ENCODE measurements around the gene ETF1.
A peak's percentile ranks its signal among the peaks of the same experiment; 100 is the strongest.
"Not testable (repeated sequence)": the region's sequence is repeated elsewhere in the genome, so short reads cannot be mapped to it uniquely, and the experiment has no call there.

ETF1 gene

GRCh38 chr5:138482638-138483037, 60.4 kb downstream of the ETF1 start:
- no peak for DNase-seq

DNA sequence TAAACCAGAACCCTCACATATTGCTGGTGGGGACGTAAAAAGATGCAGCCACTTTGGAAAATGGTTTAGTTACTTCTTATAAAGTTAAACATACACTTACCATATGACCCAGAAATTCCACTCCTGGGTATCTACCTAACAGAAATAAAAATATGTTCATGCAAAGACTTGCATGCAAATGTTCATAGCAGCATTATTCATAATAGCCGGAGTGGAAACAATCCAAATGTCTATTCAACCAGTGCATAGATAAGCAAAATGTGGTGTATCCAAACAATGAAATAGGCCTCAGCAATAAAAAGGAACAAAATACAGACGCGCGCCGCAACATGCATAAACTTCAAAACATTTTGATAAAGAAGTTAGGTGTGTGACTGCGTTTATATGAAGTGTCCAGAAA, 66.1 kb downstream of the ETF1 start:
- DNase-seq, result no peak

GRCh38 chr5:138473151-138473550, 69.9 kb downstream of the ETF1 start:
- DNase-seq, result not testable (repeated sequence)

GRCh38 chr5:138472353-138472752, 70.7 kb downstream of the ETF1 start:
- no peak for DNase-seq

DNA sequence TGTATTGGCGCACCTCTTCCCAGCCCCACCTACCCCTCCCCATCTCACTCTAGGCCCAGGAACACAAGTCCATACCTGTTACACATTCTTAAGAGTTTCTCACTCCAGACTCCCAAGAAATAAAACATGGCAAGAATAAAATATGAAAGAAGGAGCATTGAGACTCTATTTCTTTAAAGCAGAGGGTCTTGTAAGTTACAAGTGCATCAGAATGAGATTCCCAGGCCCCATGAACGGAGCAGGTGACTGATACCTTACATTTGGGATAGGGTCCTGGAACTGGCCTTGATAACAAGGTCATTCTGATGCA, 72.0 kb downstream of the ETF1 start:
- DNase-seq, result no peak

- peak; percentile 39 to 42 for DNase-seq
Observed at GRCh38 chr5:138470322-138471051, 72.5 kb downstream of the ETF1 start.

GRCh38 chr5:138469540-138470321, 73.3 kb downstream of the ETF1 start:
- peak; percentile 60 to 67 for DNase-seq

- DNase-seq, result no peak
Observed at GRCh38 chr5:138468966-138469539, 74.0 kb downstream of the ETF1 start.

DNA sequence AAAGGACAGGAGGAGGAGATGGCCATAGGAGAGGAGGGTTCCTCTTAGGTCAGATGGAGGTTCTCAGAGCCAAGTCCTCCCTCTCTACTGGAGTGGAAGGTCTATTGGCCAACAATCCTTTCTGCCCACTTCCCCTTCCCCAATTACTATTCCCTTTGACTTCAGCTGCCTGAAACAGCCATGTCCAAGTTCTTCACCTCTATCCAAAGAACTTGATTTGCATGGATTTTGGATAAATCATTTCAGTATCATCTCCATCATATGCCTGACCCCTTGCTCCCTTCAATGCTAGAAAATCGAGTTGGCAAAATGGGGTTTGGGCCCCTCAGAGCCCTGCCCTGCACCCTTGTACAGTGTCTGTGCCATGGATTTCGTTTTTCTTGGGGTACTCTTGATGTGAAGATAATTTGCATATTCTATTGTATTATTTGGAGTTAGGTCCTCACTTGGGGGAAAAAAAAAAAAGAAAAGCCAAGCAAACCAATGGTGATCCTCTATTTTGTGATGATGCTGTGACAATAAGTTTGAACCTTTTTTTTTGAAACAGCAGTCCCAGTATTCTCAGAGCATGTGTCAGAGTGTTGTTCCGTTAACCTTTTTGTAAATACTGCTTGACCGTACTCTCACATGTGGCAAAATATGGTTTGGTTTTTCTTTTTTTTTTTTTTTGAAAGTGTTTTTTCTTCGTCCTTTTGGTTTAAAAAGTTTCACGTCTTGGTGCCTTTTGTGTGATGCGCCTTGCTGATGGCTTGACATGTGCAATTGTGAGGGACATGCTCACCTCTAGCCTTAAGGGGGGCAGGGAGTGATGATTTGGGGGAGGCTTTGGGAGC, 74.7 kb downstream of the ETF1 start:
- no peak for DNase-seq

- peak; percentile 26 for DNase-seq
Observed at GRCh38 chr5:138467711-138468132, 75.3 kb downstream of the ETF1 start.

DNA sequence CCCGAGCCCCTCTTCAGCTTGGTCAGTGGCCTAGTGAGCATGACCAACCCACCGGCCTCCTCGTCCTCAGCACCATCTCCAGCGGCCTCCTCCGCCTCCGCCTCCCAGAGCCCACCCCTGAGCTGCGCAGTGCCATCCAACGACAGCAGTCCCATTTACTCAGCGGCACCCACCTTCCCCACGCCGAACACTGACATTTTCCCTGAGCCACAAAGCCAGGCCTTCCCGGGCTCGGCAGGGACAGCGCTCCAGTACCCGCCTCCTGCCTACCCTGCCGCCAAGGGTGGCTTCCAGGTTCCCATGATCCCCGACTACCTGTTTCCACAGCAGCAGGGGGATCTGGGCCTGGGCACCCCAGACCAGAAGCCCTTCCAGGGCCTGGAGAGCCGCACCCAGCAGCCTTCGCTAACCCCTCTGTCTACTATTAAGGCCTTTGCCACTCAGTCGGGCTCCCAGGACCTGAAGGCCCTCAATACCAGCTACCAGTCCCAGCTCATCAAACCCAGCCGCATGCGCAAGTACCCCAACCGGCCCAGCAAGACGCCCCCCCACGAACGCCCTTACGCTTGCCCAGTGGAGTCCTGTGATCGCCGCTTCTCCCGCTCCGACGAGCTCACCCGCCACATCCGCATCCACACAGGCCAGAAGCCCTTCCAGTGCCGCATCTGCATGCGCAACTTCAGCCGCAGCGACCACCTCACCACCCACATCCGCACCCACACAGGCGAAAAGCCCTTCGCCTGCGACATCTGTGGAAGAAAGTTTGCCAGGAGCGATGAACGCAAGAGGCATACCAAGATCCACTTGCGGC, 75.9 kb downstream of the ETF1 start:
- peak; percentile 32 to 33 for DNase-seq

- peak; percentile 44 to 47 for DNase-seq
Observed at GRCh38 chr5:138466125-138466899, 76.7 kb downstream of the ETF1 start.

DNA sequence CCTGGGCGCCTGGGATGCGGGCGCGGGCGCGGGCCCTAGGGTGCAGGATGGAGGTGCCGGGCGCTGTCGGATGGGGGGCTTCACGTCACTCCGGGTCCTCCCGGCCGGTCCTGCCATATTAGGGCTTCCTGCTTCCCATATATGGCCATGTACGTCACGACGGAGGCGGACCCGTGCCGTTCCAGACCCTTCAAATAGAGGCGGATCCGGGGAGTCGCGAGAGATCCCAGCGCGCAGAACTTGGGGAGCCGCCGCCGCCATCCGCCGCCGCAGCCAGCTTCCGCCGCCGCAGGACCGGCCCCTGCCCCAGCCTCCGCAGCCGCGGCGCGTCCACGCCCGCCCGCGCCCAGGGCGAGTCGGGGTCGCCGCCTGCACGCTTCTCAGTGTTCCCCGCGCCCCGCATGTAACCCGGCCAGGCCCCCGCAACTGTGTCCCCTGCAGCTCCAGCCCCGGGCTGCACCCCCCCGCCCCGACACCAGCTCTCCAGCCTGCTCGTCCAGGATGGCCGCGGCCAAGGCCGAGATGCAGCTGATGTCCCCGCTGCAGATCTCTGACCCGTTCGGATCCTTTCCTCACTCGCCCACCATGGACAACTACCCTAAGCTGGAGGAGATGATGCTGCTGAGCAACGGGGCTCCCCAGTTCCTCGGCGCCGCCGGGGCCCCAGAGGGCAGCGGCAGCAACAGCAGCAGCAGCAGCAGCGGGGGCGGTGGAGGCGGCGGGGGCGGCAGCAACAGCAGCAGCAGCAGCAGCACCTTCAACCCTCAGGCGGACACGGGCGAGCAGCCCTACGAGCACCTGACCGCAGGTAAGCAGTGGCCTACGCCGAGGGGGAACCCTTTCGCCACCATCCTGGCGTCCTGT, 77.5 kb downstream of the ETF1 start, which contains the start of gene EGR1:
EGR1 (plus strand) TSS at position 219 of the 864 bp plus-strand sequence; CDS start at position 502, 283 bp downstream.
- DNase-seq, result peak; percentile 95 to 96

DNA sequence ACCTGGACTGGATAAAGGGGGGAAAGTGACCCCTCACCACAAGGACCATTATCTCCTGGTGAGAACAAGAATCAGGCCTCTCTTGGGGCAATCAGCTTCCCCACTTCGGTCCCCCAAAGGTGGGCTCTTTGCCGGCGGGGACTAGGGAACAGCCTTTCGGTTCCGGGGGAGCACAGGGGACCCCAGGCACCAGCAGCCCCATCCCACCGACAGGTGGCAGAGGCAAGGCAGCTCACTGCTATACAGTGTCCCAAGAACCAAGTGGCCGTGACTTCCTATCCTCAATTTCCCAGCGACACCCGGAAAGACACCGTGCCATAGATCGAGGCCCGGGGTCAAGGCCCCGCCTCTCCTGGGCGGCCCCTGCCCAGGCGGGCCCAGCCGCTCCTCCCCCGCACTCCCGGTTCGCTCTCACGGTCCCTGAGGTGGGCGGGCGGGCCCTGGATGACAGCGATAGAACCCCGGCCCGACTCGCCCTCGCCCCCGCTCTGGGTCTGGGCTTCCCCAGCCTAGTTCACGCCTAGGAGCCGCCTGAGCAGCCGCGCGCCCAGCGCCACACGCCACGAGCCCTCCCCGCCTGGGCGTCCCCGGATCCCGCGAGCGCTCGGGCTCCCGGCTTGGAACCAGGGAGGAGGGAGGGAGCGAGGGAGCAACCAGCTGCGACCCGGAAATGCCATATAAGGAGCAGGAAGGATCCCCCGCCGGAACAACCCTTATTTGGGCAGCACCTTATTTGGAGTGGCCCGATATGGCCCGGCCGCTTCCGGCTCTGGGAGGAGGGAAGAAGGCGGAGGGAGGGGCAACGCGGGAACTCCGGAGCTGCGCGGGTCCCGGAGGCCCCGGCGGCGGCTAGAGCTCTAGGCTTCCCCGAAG, 78.4 kb downstream of the ETF1 start:
- peak; percentile 92 to 95 for DNase-seq

DNA sequence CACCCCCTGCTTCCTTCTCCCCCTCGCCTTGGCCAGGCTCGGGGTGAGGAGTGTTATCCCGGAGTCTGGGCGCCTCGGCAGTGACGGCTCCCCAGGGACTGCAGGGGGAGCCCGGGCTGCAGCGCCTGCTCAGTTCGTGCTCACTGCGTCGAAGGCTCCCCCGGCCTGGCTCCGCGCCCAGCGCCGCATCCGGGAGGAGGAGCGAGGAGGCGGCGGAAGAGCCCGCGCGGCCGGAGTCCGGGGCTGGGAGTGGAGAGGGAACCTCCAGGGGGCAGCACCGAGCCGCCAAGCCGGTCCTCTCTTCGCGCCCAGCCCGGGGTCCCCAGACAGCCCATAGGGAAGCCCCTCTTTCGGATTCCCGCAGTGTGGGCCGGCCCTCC, 79.0 kb downstream of the ETF1 start:
- peak; percentile 84 to 88 for DNase-seq

GRCh38 chr5:138463419-138464007, 79.5 kb downstream of the ETF1 start:
- no peak for DNase-seq

DNA sequence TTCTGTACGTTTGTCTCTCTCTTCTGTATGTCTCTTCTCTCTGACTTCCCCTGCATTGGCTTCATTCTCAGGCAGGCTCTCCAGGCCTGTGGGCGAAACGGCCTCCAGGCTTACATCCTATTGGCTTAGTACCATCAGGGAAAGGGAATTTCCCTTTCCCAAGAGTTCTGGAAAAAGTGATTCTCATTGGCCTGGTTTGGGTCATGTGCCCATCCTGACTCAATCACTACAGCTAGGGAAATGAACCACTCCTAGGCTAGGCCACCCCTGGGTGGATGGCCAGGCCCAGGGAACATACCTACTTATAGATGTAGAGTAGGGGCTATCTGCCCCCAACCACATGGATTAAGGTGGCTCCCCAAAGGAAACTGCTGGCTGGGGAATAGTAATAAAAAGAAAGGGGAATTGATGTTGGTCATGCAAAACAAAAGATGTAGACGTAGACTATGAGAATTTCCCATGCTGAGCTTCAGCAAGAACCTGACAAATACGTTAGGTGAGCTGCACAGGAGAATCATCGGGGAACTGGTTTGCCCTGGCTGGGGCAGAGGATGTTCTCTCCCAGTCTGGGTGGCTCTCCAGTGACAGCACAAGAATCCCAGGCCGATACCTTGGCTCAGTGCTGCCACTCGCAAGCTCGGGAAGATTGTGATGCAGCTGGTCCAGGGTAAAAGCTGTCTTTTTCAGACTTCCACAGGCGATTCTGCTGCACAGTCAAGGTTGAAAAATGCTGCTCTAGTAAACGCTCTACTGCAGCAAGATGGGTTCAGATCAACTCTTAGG, 81.5 kb downstream of the ETF1 start:
- DNase-seq, result no peak
